ENCODE measurements around the gene TMEM163. TPM values are rescaled to one million over a fixed set of nuclear protein-coding genes. Genes with fewer than 3 reads are reported as not detected.

The TMEM163 gene
- total and polyA plus RNA-seq, 4 donors = 0.25 to 0.62 (median 0.36) TPM; not detected in 1

DNA sequence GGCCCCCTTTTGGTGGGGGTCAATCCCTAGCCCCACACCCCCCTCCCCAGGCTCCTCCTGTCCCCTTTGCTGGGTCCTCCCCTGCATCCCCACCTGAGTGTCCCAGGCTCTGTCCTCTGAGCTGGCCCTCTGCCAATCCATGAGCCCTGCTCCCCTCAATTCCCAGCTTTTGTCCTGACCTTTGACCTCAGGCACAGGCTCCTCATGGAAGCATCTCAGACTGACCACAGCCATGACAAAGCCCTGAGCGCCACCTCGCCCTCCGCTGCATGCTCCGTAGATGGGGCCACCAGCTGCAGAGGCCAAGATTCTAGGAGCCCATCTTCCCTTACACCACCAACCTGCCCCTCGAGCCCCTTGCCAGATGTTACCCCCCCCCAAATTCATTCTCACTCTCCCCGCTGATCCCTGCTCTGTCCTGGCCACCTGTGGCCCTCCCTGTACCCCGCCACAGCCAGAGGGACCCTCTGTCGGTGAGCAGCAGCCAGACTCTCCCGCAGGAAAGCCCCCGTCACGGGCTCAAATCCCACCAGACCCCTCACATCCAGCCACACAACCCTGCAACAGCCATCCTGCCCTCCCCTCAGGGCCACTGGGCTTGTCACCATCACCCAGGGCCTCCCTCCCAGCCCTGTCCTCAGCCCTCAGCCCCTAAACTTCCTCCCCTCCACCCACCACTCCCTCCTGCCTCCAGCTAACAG lies 258.9 kb downstream of the TMEM163 start:
- H3K36me3 ChIP-seq (ENCODE audit: control insufficient read depth in 1 of 2, insufficient read depth in 2 of 2, low read length in 1 of 2) = no peaks in the 10 kb centered on the region
- no peaks in the 10 kb centered on the region for H3K4me1 ChIP-seq (ENCODE audit: control insufficient read depth in 1 of 2, insufficient read depth in 2 of 2, low read length in 2 of 2)
- H3K9me3 ChIP-seq (ENCODE audit: control insufficient read depth, low read length) = no peaks in the 10 kb centered on the region
- intact Hi-C loops (cut with DNase I) = loop anchor here in 1 of 2 donors (10.0 kb wide), 1 partner anchor 445 kb away; no protein-coding TSS in a partner anchor
- ATAC-seq (ENCODE audit: low FRiP score) (no peak), DNase-seq (no peak)
- H3K27ac ChIP-seq (ENCODE audit: low read depth in 1 of 2, low read length in 2 of 2) = no peak overlapping the region
- no peaks in the 10 kb centered on the region for H3K27me3 ChIP-seq (ENCODE audit: control insufficient read depth in 1 of 2, insufficient read depth in 2 of 2, low read length in 1 of 2)
- 90 to 96% methylated on average over 11 of the region's 11 CpGs for WGBS, 2 donors
- no peak overlapping the region for H3K4me3 ChIP-seq (ENCODE audit: low read length in 2 of 2)

DNA sequence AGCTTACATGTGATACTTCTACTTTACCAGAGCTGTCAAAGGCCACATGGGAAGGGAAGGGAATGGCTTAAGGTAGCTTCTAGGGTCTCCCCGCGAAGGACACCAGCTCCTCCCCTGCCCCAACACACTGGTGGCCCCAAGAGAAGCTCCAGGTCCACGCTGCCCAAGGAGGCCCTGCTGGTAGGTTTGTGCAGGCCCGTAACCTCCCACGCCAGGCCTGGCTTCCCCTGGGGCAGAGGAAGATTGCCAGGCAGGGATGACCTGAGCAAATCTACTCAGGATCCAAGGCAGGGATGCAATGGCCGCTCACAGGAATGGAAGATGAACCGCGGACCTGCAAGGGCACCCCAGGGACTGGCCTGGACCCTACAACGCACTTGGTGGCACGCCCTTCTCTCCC lies 259.9 kb downstream of the TMEM163 start:
- Histone ChIP-seq H3K36me3 (ENCODE audit: control insufficient read depth in 1 of 2, insufficient read depth in 2 of 2, low read length in 1 of 2) (no peaks in the 10 kb centered on the region), H3K4me1 (ENCODE audit: control insufficient read depth in 1 of 2, insufficient read depth in 2 of 2, low read length in 2 of 2) (no peaks in the 10 kb centered on the region), H3K27ac (ENCODE audit: low read depth in 1 of 2, low read length in 2 of 2) (no peak overlapping the region), H3K4me3 (ENCODE audit: low read length in 2 of 2) (no peak overlapping the region), H3K9me3 (ENCODE audit: control insufficient read depth, low read length) (no peaks in the 10 kb centered on the region), H3K27me3 (ENCODE audit: control insufficient read depth in 1 of 2, insufficient read depth in 2 of 2, low read length in 1 of 2) (no peaks in the 10 kb centered on the region)
- DNase-seq (peak in 1 of 2 donors; percentile 60), ATAC-seq (ENCODE audit: low FRiP score) (no peak)
- intact Hi-C loops (cut with DNase I) = loop anchor here in 1 of 2 donors (10.0 kb wide), 1 partner anchor 446 kb away; no protein-coding TSS in a partner anchor
- WGBS, 2 donors = 90 to 94% methylated on average over 9 to 10 of the region's 10 CpGs

DNA sequence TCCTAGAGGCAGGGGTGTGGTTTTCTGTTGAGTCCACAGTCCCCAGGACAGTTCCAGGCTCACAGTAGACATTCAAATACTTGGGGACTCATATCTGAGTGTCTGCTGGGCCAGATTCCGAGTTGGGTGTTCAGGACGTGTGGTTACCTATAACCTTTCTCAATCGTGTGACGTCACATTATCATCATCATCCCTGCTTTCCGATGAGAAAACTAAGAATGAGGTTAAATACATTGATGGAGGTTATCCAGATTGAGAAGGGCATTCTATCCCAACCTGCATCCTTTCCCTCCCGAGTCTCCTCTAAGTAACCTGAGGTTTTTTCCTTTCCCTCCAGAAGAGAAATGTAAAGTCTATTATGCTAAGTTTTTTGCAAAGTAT lies 260.3 kb downstream of the TMEM163 start:
- intact Hi-C loops (cut with DNase I) = loop anchor here in 1 of 2 donors (10.0 kb wide), 1 partner anchor 446 kb away; no protein-coding TSS in a partner anchor
- no peaks in the 10 kb centered on the region for H3K9me3 ChIP-seq (ENCODE audit: control insufficient read depth, low read length)
- H3K27ac ChIP-seq (ENCODE audit: low read depth in 1 of 2, low read length in 2 of 2) = no peak overlapping the region
- H3K36me3 ChIP-seq (ENCODE audit: control insufficient read depth in 1 of 2, insufficient read depth in 2 of 2, low read length in 1 of 2) = no peaks in the 10 kb centered on the region
- no peaks in the 10 kb centered on the region for H3K4me1 ChIP-seq (ENCODE audit: control insufficient read depth in 1 of 2, insufficient read depth in 2 of 2, low read length in 2 of 2)
- no peak for DNase-seq
- WGBS, 2 donors = 91 to 93% methylated on average over 6 of the region's 6 CpGs
- ATAC-seq (ENCODE audit: low FRiP score) = no peak
- H3K4me3 ChIP-seq (ENCODE audit: low read length in 2 of 2) = no peak overlapping the region
- H3K27me3 ChIP-seq (ENCODE audit: control insufficient read depth in 1 of 2, insufficient read depth in 2 of 2, low read length in 1 of 2) = no peaks in the 10 kb centered on the region

DNA sequence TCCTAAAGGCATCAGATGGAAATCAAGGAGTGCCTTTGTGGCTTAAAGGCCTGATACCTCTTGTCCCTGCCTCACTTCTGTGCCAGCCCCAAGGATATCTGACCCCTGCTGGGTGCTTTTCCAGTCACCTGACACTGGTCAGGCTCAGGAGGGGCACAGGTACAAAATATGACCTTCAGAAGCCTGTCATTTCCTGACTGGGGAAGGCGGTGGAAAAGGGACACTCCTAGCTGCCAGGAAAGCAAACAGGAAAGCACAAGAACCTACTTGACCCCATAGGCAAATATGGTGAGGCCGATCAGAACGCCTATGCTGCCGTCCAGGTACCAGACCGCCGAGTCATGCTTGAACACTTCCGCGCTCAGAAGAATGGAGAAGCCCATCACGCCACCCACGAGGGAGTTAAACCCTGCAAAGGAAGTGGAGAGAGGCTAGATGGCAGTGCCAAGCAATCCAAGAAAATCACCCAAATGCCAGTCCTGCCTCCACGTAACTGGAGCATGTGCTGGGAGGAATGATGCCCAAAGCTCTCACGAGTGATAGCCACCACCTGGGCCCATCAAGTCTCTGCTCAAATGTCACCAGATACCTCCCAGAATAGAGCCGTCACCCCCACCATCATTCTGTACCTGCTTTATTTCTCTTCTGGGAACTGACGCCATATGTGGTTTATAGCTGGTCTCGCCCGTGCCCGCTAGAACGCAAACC lies 260.9 kb downstream of the TMEM163 start:
- 88 to 90% methylated on average over 18 of the region's 18 CpGs for WGBS, 2 donors
- peak in 1 of 2 donors; percentile 9 for DNase-seq
- Histone ChIP-seq H3K9me3 (ENCODE audit: control insufficient read depth, low read length) (no peaks in the 10 kb centered on the region), H3K27ac (ENCODE audit: low read depth in 1 of 2, low read length in 2 of 2) (no peak overlapping the region), H3K36me3 (ENCODE audit: control insufficient read depth in 1 of 2, insufficient read depth in 2 of 2, low read length in 1 of 2) (no peaks in the 10 kb centered on the region), H3K4me3 (ENCODE audit: low read length in 2 of 2) (no peak overlapping the region), H3K4me1 (ENCODE audit: control insufficient read depth in 1 of 2, insufficient read depth in 2 of 2, low read length in 2 of 2) (no peaks in the 10 kb centered on the region), H3K27me3 (ENCODE audit: control insufficient read depth in 1 of 2, insufficient read depth in 2 of 2, low read length in 1 of 2) (no peaks in the 10 kb centered on the region)
- ATAC-seq (ENCODE audit: low FRiP score) = no peak
- intact Hi-C loops (cut with DNase I) = loop anchor here in 1 of 2 donors (10.0 kb wide), 1 partner anchor 447 kb away; no protein-coding TSS in a partner anchor

DNA sequence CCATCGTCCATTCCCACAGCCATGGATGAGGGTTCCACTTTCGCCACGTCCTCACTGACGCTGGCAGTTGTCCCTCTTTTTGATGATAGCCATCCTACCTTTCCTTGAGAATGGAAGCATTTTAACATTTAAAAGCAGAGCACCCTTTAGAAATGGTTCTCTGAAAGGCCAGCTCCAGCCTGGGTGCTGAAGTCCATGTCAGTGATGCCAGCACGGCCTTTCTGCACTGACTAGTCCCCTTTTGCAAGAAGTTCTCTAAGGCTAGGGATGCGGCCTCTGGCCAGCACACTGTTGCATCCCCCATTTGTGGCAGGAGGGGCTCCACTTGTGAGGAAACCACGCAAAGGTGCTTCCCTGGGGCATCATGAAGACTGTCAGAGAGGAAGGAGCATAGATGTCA lies 261.4 kb downstream of the TMEM163 start:
- ATAC-seq (ENCODE audit: low FRiP score) = no peak
- intact Hi-C loops (cut with DNase I) = loop anchor here in 1 of 2 donors (10.0 kb wide), 1 partner anchor 447 kb away; no protein-coding TSS in a partner anchor
- H3K27ac ChIP-seq (ENCODE audit: low read depth in 1 of 2, low read length in 2 of 2) = no peak overlapping the region
- WGBS, 2 donors = 92 to 94% methylated on average over 7 of the region's 7 CpGs
- H3K4me1 ChIP-seq (ENCODE audit: control insufficient read depth in 1 of 2, insufficient read depth in 2 of 2, low read length in 2 of 2) = no peaks in the 10 kb centered on the region
- no peaks in the 10 kb centered on the region for H3K27me3 ChIP-seq (ENCODE audit: control insufficient read depth in 1 of 2, insufficient read depth in 2 of 2, low read length in 1 of 2)
- no peaks in the 10 kb centered on the region for H3K36me3 ChIP-seq (ENCODE audit: control insufficient read depth in 1 of 2, insufficient read depth in 2 of 2, low read length in 1 of 2)
- H3K9me3 ChIP-seq (ENCODE audit: control insufficient read depth, low read length) = no peaks in the 10 kb centered on the region
- DNase-seq = no peak
- H3K4me3 ChIP-seq (ENCODE audit: low read length in 2 of 2) = no peak overlapping the region

DNA sequence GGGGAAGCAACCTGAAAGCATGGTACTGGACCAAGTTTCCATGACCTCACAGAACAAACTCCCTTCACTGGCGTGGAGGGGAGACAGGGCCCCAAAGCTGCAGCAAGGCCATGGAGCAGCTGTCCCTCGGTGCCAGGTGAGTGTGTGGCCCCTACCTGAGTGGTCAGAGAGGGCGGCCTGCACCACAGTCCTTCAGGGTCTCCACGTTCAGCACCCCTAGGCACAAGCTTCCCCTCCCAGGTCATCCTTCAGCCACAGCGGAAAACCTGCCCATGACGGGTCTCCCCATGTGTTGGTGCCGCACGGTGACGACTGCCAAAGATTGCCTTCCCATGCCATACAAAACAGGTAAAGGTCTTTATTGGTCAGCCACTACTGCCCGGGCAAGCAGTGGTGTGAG lies 263.4 kb downstream of the TMEM163 start:
- Histone ChIP-seq H3K9me3 (ENCODE audit: control insufficient read depth, low read length) (no peaks in the 10 kb centered on the region), H3K27me3 (ENCODE audit: control insufficient read depth in 1 of 2, insufficient read depth in 2 of 2, low read length in 1 of 2) (no peaks in the 10 kb centered on the region), H3K36me3 (ENCODE audit: control insufficient read depth in 1 of 2, insufficient read depth in 2 of 2, low read length in 1 of 2) (no peaks in the 10 kb centered on the region), H3K4me1 (ENCODE audit: control insufficient read depth in 1 of 2, insufficient read depth in 2 of 2, low read length in 2 of 2) (no peaks in the 10 kb centered on the region), H3K4me3 (ENCODE audit: low read length in 2 of 2) (no peak overlapping the region), H3K27ac (ENCODE audit: low read depth in 1 of 2, low read length in 2 of 2) (no peak overlapping the region)
- DNase-seq = peak in 1 of 2 donors; percentile 69
- no peak for ATAC-seq (ENCODE audit: low FRiP score)
- 83 to 95% methylated on average over 10 of the region's 10 CpGs for WGBS, 2 donors
- intact Hi-C loops (cut with DNase I) = loop anchor here in 1 of 2 donors (10.0 kb wide), 1 partner anchor 449 kb away; no protein-coding TSS in a partner anchor

DNA sequence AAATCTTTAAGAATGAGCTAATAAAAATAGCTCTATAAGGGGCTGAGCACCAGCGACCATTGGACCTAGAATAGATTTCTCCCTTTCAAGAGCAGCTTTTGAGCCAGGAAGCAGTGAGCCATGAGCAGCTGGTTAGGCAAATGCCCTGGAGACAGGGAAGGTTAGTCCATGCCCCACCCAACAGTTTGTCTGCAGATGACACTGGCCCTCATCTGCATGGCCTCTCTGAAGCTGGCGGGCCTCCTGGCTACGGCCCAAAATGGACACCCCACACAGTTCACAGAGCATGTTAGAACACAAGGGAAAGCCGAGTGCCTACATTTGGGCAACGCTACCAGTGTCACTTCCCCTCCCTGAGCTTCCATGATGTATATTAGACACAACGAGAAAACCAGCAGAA lies 263.9 kb downstream of the TMEM163 start:
- ATAC-seq (ENCODE audit: low FRiP score) (no peak), DNase-seq (peak in 1 of 2 donors; percentile 59)

DNA sequence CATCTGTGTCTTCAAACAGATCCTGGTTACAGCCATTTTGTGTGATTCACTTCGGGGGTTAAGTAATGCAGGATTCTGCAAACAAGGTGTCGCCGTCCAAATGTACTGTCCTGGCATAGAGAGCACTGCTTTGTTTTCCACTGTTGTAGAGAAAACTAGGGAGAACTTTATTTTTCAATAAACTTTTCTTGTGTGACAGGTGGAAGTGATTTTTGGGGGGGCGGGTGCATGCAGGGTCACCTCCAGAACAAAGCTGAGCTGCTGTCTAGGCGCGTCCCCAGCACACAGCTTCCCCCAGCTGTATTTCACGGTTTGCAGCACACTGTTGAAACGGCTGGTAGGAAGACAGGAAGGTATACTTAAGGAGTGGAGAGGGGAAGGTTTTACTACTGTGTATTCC lies 264.4 kb downstream of the TMEM163 start:
- H3K27me3 ChIP-seq (ENCODE audit: control insufficient read depth in 1 of 2, insufficient read depth in 2 of 2, low read length in 1 of 2) = no peaks in the 10 kb centered on the region
- H3K4me1 ChIP-seq (ENCODE audit: control insufficient read depth in 1 of 2, insufficient read depth in 2 of 2, low read length in 2 of 2) = no peaks in the 10 kb centered on the region
- H3K27ac ChIP-seq (ENCODE audit: low read depth in 1 of 2, low read length in 2 of 2) = no peak overlapping the region
- H3K9me3 ChIP-seq (ENCODE audit: control insufficient read depth, low read length) = no peaks in the 10 kb centered on the region
- intact Hi-C loops (cut with DNase I) = loop anchor here in 1 of 2 donors (10.0 kb wide), 1 partner anchor 450 kb away; no protein-coding TSS in a partner anchor
- no peak overlapping the region for H3K4me3 ChIP-seq (ENCODE audit: low read length in 2 of 2)
- ATAC-seq (ENCODE audit: low FRiP score) (no peak), DNase-seq (peak in 1 of 2 donors; percentile 12)
- WGBS, 2 donors = 73 to 85% methylated on average over 8 of the region's 8 CpGs
- H3K36me3 ChIP-seq (ENCODE audit: control insufficient read depth in 1 of 2, insufficient read depth in 2 of 2, low read length in 1 of 2) = no peaks in the 10 kb centered on the region

More for the DNA sequence above, 263.9 kb downstream of the TMEM163 start:
- Histone ChIP-seq H3K9me3 (ENCODE audit: control insufficient read depth, low read length) (no peaks in the 10 kb centered on the region), H3K4me1 (ENCODE audit: control insufficient read depth in 1 of 2, insufficient read depth in 2 of 2, low read length in 2 of 2) (no peaks in the 10 kb centered on the region), H3K4me3 (ENCODE audit: low read length in 2 of 2) (no peak overlapping the region), H3K36me3 (ENCODE audit: control insufficient read depth in 1 of 2, insufficient read depth in 2 of 2, low read length in 1 of 2) (no peaks in the 10 kb centered on the region), H3K27ac (ENCODE audit: low read depth in 1 of 2, low read length in 2 of 2) (no peak overlapping the region), H3K27me3 (ENCODE audit: control insufficient read depth in 1 of 2, insufficient read depth in 2 of 2, low read length in 1 of 2) (no peaks in the 10 kb centered on the region)
- WGBS, 2 donors = 79 to 80% methylated on average over 6 of the region's 6 CpGs
- intact Hi-C loops (cut with DNase I) = loop anchor here in 1 of 2 donors (10.0 kb wide), 1 partner anchor 450 kb away; no protein-coding TSS in a partner anchor

Data from aorta (tissue), 5 donors.